ENCODE results near the gene SHMT1.
"Not testable (repeated sequence)": the region's sequence is repeated elsewhere in the genome, so short reads cannot be mapped to it uniquely, and the experiment has no call there.

SHMT1 gene

GRCh38 chr17:18326572-18326971 lies 36.8 kb downstream of the SHMT1 start:
- DNase-seq (ENCODE audit: low read depth in 3 of 3, low spot score in 1 of 3), result no peak

GRCh38 chr17:18326039-18326438 lies 37.3 kb downstream of the SHMT1 start:
- no peak for DNase-seq (ENCODE audit: low read depth in 3 of 3, low spot score in 1 of 3)

GRCh38 chr17:18324140-18325050 lies 39.0 kb downstream of the SHMT1 start:
- DNase-seq (ENCODE audit: low read depth in 3 of 3, low spot score in 1 of 3), result no peak

GRCh38 chr17:18323507-18324139 lies 39.7 kb downstream of the SHMT1 start:
- DNase-seq (ENCODE audit: low read depth in 3 of 3, low spot score in 1 of 3), result no peak

GRCh38 chr17:18323007-18323406 lies 40.3 kb downstream of the SHMT1 start:
- no peak for DNase-seq (ENCODE audit: low read depth in 3 of 3, low spot score in 1 of 3)

- no peak for DNase-seq (ENCODE audit: low read depth in 3 of 3, low spot score in 1 of 3)
Observed at GRCh38 chr17:18322522-18322921, 40.8 kb downstream of the SHMT1 start.

- no peak for DNase-seq (ENCODE audit: low read depth in 3 of 3, low spot score in 1 of 3)
Observed at GRCh38 chr17:18321309-18321708, 42.0 kb downstream of the SHMT1 start.

GRCh38 chr17:18320301-18320700 lies 43.0 kb downstream of the SHMT1 start:
- DNase-seq (ENCODE audit: low read depth in 3 of 3, low spot score in 1 of 3), result no peak

- no peak for DNase-seq (ENCODE audit: low read depth in 3 of 3, low spot score in 1 of 3)
Observed at GRCh38 chr17:18319604-18320256, 43.6 kb downstream of the SHMT1 start.

- DNase-seq (ENCODE audit: low read depth in 3 of 3, low spot score in 1 of 3), result no peak
Observed at GRCh38 chr17:18318771-18319450, 44.4 kb downstream of the SHMT1 start.

GRCh38 chr17:18318117-18318516 lies 45.2 kb downstream of the SHMT1 start:
- no peak for DNase-seq (ENCODE audit: low read depth in 3 of 3, low spot score in 1 of 3)

- DNase-seq (ENCODE audit: low read depth in 3 of 3, low spot score in 1 of 3), result no peak
Observed at GRCh38 chr17:18315961-18316360, 47.4 kb downstream of the SHMT1 start.

- no peak for DNase-seq (ENCODE audit: low read depth in 3 of 3, low spot score in 1 of 3)
Observed at GRCh38 chr17:18315562-18315922, 47.8 kb downstream of the SHMT1 start.

- DNase-seq (ENCODE audit: low read depth in 3 of 3, low spot score in 1 of 3), result peak; percentile 91 to 93 (median 92)
Observed at GRCh38 chr17:18314731-18315561, 48.4 kb downstream of the SHMT1 start, which contains the start of the genes SMCR8 and TOP3A. Gene SMCR8 (plus strand): TSS chr17:18315293. CDS start chr17:18315790, 497 bp downstream. Gene TOP3A (minus strand): TSS chr17:18314994. CDS start chr17:18314778, 216 bp downstream.

- no peak for DNase-seq (ENCODE audit: low read depth in 3 of 3, low spot score in 1 of 3)
Observed at GRCh38 chr17:18314059-18314730, 49.2 kb downstream of the SHMT1 start.

GRCh38 chr17:18309202-18309601 lies 54.1 kb downstream of the SHMT1 start:
- no peak for DNase-seq (ENCODE audit: low read depth in 3 of 3, low spot score in 1 of 3)

GRCh38 chr17:18303206-18303605 lies 60.1 kb downstream of the SHMT1 start:
- DNase-seq (ENCODE audit: low read depth in 3 of 3, low spot score in 1 of 3), result not testable (repeated sequence)

- DNase-seq (ENCODE audit: low read depth in 3 of 3, low spot score in 1 of 3), result no peak
Observed at GRCh38 chr17:18300725-18301480, 62.4 kb downstream of the SHMT1 start.

GRCh38 chr17:18298061-18298460 lies 65.3 kb downstream of the SHMT1 start:
- DNase-seq (ENCODE audit: low read depth in 3 of 3, low spot score in 1 of 3), result not testable (repeated sequence)

Measured in stimulated activated CD4-positive, alpha-beta T cell treated with anti-CD3 and anti-CD28 coated beads, TNF-alpha, amount 100 ng/mL, for 1 hour (primary cell).